Measurements from ENCODE around the gene VTA1.

Gene VTA1

DNA sequence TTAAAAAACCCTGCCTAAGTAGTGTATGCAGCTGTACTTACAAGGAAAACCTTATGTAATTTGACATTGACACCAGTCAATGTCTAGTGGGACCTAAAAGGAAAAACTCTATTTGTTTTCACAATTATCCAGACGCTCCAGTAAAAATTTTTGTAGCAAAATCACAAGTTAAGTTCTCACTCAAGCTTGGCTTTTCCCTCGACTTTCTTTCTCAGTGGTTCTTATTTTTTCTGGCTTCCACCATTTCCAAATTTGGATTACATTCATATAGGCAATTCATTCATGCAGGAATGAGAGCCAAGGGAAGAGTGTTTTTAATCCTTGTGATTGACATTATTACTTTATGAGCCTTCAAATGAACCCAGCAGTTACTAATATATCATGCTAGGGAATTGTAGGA is 88.7 kb downstream of the VTA1 start:
- Histone ChIP-seq H3K9me2 (replicated peaks; ENCODE audit: low read depth, low read length) (no peaks in the 10 kb centered on the region), H3F3A (ENCODE audit: low read depth) (no peaks in the 10 kb centered on the region), H4K20me1 (ENCODE audit: insufficient read depth, low read length, poor library complexity, severe bottlenecking) (no peaks in the 10 kb centered on the region), H3K9ac (ENCODE audit: low read depth, low read length, poor library complexity, severe bottlenecking) (no peak overlapping the region), H2AFZ (ENCODE audit: low read length) (no peak overlapping the region), H3K27me3 (ENCODE audit: insufficient read depth, low read length, poor library complexity, severe bottlenecking) (no peaks in the 10 kb centered on the region), H3K4me3 (ENCODE audit: low read length, poor library complexity, severe bottlenecking) (no peak overlapping the region), H3K9me3 (ENCODE audit: insufficient read depth, low read depth, low read length) (no peaks in the 10 kb centered on the region), H3K79me2 (ENCODE audit: insufficient read depth, low read length) (no peaks in the 10 kb centered on the region), H3K4me1 (ENCODE audit: insufficient read depth, low read length, poor library complexity, severe bottlenecking) (no peaks in the 10 kb centered on the region), H3K4me2 (ENCODE audit: low read depth, low read length, poor library complexity, severe bottlenecking) (no peak overlapping the region), H3K36me3 (ENCODE audit: insufficient read depth, low read length) (no peaks in the 10 kb centered on the region)
- no peak for TF ChIP-seq CTCF (conservative IDR thresholded peaks at IDR 0.05; ENCODE audit: low read length)
- no peak for TF ChIP-seq EZH2phosphoT487 (IDR thresholded peaks at IDR 0.05; ENCODE audit: borderline replicate concordance)

- Histone ChIP-seq H3K9me2 (replicated peaks; ENCODE audit: low read depth, low read length) (no peaks in the 10 kb centered on the region), H3K4me3 (ENCODE audit: low read length, poor library complexity, severe bottlenecking) (no peak overlapping the region), H4K20me1 (ENCODE audit: insufficient read depth, low read length, poor library complexity, severe bottlenecking) (no peaks in the 10 kb centered on the region), H3K27me3 (ENCODE audit: insufficient read depth, low read length, poor library complexity, severe bottlenecking) (no peaks in the 10 kb centered on the region), H3K9me3 (ENCODE audit: insufficient read depth, low read depth, low read length) (no peaks in the 10 kb centered on the region), H3F3A (ENCODE audit: low read depth) (no peaks in the 10 kb centered on the region), H3K4me1 (ENCODE audit: insufficient read depth, low read length, poor library complexity, severe bottlenecking) (no peaks in the 10 kb centered on the region), H3K79me2 (ENCODE audit: insufficient read depth, low read length) (no peaks in the 10 kb centered on the region), H2AFZ (ENCODE audit: low read length) (no peak overlapping the region), H3K36me3 (ENCODE audit: insufficient read depth, low read length) (no peaks in the 10 kb centered on the region), H3K4me2 (ENCODE audit: low read depth, low read length, poor library complexity, severe bottlenecking) (no peak overlapping the region), H3K9ac (ENCODE audit: low read depth, low read length, poor library complexity, severe bottlenecking) (no peak overlapping the region)
- no peak for TF ChIP-seq EZH2phosphoT487 (IDR thresholded peaks at IDR 0.05; ENCODE audit: borderline replicate concordance)
- no peak for TF ChIP-seq CTCF (conservative IDR thresholded peaks at IDR 0.05; ENCODE audit: low read length)
Observed at GRCh38 chr6:142236691-142237090, 89.6 kb downstream of the VTA1 start.

- Histone ChIP-seq H3K4me2 (ENCODE audit: low read depth, low read length, poor library complexity, severe bottlenecking) (no peak overlapping the region), H2AFZ (ENCODE audit: low read length) (no peak overlapping the region), H3K27me3 (ENCODE audit: insufficient read depth, low read length, poor library complexity, severe bottlenecking) (no peaks in the 10 kb centered on the region), H3K79me2 (ENCODE audit: insufficient read depth, low read length) (no peaks in the 10 kb centered on the region), H3K9me2 (replicated peaks; ENCODE audit: low read depth, low read length) (no peaks in the 10 kb centered on the region), H3K4me1 (ENCODE audit: insufficient read depth, low read length, poor library complexity, severe bottlenecking) (no peaks in the 10 kb centered on the region), H4K20me1 (ENCODE audit: insufficient read depth, low read length, poor library complexity, severe bottlenecking) (no peaks in the 10 kb centered on the region), H3K36me3 (ENCODE audit: insufficient read depth, low read length) (no peaks in the 10 kb centered on the region), H3F3A (ENCODE audit: low read depth) (no peaks in the 10 kb centered on the region), H3K9me3 (ENCODE audit: insufficient read depth, low read depth, low read length) (no peaks in the 10 kb centered on the region), H3K4me3 (ENCODE audit: low read length, poor library complexity, severe bottlenecking) (no peak overlapping the region), H3K9ac (ENCODE audit: low read depth, low read length, poor library complexity, severe bottlenecking) (no peak overlapping the region)
- TF ChIP-seq EZH2phosphoT487 (IDR thresholded peaks at IDR 0.05; ENCODE audit: borderline replicate concordance) (no peak), CTCF (conservative IDR thresholded peaks at IDR 0.05; ENCODE audit: low read length) (no peak)
Observed at GRCh38 chr6:142238881-142239280, 91.8 kb downstream of the VTA1 start.
